Measurements from ENCODE around the gene BLTP1. TPM values are rescaled to one million over a fixed set of nuclear protein-coding genes. Genes with fewer than 3 reads are reported as not detected.

Gene BLTP1
- total and polyA plus RNA-seq, 9 of the 15 experiments (the other 6 are each of a cell fraction or from before 2014, with no cell fraction given), result 2.8 to 26.0 (median 13.1) TPM

GRCh38 chr4:122122083-122122482, 30.0 kb upstream of the BLTP1 start (continued):
- TF ChIP-seq ZBTB7A (IDR thresholded peaks at IDR 0.05; ENCODE audit: borderline replicate concordance, control insufficient read depth, low read depth, low read length) (no peak), ARID1B (IDR thresholded peaks at IDR 0.05) (peak; percentile 69), YBX1 (IDR thresholded peaks at IDR 0.05) (no peak), KLF10 (CRISPR knock-in tag; IDR thresholded peaks at IDR 0.05) (no peak), SIN3B (IDR thresholded peaks at IDR 0.05; ENCODE audit: low read depth) (no peak), NR1H2 (CRISPR knock-in tag; IDR thresholded peaks at IDR 0.05) (no peak), CCNT2 (IDR thresholded peaks at IDR 0.05; ENCODE audit: borderline replicate concordance, extremely low read depth, insufficient read length, low read depth, low read length) (peak; percentile 16), ZNF551 (CRISPR knock-in tag; IDR thresholded peaks at IDR 0.05) (no peak), TEAD4 (IDR thresholded peaks at IDR 0.05; ENCODE audit: low read length) (peak; percentile 70), TEAD4 (CRISPR knock-in tag; IDR thresholded peaks at IDR 0.05; ENCODE audit: borderline replicate concordance) (no peak), MAFF (IDR thresholded peaks at IDR 0.05; ENCODE audit: low read length) (no peak), CBFA2T2 (conservative IDR thresholded peaks at IDR 0.05) (0 out of 2 replicates have a peak, but pooled peaks have one; percentile 36), FOSL1 (tag; conservative IDR thresholded peaks at IDR 0.05) (peak; percentile 19; the same call in 1 of the 2 replicates), CBFA2T3 (IDR thresholded peaks at IDR 0.05) (peak; percentile 68; the same call in 1 of the 2 replicates)

DNA sequence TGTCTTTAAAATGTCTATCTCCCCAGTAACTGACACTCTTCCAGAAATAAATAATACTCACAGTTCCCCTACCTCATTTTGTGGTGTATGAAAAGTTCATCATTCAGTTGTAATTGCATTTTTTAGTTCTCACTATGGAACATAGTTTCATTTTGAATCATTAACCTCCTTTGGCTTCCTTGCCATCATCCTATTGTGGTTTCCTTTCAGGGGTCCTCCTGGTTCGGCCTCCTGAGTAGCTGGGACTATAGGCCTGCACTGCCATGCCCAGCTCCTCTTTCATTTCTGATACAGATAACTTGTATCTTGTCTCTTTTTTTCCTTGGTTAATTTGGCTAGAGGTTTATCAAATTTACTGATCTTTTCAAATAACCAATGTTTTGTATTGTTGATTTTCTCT, 23.1 kb upstream of the BLTP1 start:
- Histone ChIP-seq H3K4me1 (replicated peaks in 1 of 2; ENCODE audit: control insufficient read depth in 2 of 2, insufficient read depth in 2 of 2, low read length in 2 of 2) (no peaks in the 10 kb centered on the region), H3K4me3 (no peak overlapping the region), H4K20me1 (replicated peaks; ENCODE audit: control insufficient read depth, insufficient read depth, low read length) (no peaks in the 10 kb centered on the region), H3K4me2 (ENCODE audit: insufficient read depth, low read length) (no peak overlapping the region), H3K79me2 (ENCODE audit: control insufficient read depth, insufficient read depth, low read length) (no peaks in the 10 kb centered on the region), H3K27ac (ENCODE audit: extremely low read depth, low read depth, low read length) (no peak overlapping the region), H3K27me3 (ENCODE audit: control insufficient read depth in 2 of 2, insufficient read depth in 2 of 2, low read length in 2 of 2) (0 out of 5 replicates have a peak, but pooled peaks cover 0 to 4% of the 10 kb centered on the region in 2 experiments), H3K9me3 (replicated peaks; ENCODE audit: control insufficient read depth, insufficient read depth, low read depth, low read length) (no peaks in the 10 kb centered on the region), H3K9ac (ENCODE audit: insufficient read depth in 1 of 2, low read depth in 2 of 2, low read length in 2 of 2) (no peak overlapping the region), H3K9me1 (ENCODE audit: control insufficient read depth, insufficient read depth, low read length) (no peaks in the 10 kb centered on the region), H3K36me3 (ENCODE audit: control insufficient read depth, insufficient read depth, low read length) (no peaks in the 10 kb centered on the region), H2AFZ (ENCODE audit: low read depth, low read length) (no peak overlapping the region)
- no peak for DNase-seq (ENCODE audit: extremely low read depth in 1 of 4, low spot score in 3 of 4)
- ChIA-PET CTCF (ENCODE audit: low intra/inter-chr PET ratio) (no interaction called here), POLR2A (no interaction called here)
- FAIRE-seq, result no peak
- no TSS peak for BruUV-seq (replicated peaks)
- intact Hi-C loops (cut with micrococcal nuclease), result no loop called here
- in situ Hi-C loops (cut with MboI), result no loop called here
- 11% methylated on average over 1 of the region's 1 CpG for WGBS (ENCODE audit: insufficient coverage, low coverage, missing lambda C conversion rate)
- ATAC-seq, result no peak
- TF ChIP-seq CBFA2T3 (IDR thresholded peaks at IDR 0.05) (no peak), CBFB (CRISPR knock-in tag; IDR thresholded peaks at IDR 0.05) (no peak), ZNF57 (CRISPR knock-in tag; IDR thresholded peaks at IDR 0.05) (no peak), ZNF511 (CRISPR knock-in tag; IDR thresholded peaks at IDR 0.05) (no peak), ZNF436 (CRISPR knock-in tag; IDR thresholded peaks at IDR 0.05) (no peak)
- TF ChIP-seq, protein P1, sequence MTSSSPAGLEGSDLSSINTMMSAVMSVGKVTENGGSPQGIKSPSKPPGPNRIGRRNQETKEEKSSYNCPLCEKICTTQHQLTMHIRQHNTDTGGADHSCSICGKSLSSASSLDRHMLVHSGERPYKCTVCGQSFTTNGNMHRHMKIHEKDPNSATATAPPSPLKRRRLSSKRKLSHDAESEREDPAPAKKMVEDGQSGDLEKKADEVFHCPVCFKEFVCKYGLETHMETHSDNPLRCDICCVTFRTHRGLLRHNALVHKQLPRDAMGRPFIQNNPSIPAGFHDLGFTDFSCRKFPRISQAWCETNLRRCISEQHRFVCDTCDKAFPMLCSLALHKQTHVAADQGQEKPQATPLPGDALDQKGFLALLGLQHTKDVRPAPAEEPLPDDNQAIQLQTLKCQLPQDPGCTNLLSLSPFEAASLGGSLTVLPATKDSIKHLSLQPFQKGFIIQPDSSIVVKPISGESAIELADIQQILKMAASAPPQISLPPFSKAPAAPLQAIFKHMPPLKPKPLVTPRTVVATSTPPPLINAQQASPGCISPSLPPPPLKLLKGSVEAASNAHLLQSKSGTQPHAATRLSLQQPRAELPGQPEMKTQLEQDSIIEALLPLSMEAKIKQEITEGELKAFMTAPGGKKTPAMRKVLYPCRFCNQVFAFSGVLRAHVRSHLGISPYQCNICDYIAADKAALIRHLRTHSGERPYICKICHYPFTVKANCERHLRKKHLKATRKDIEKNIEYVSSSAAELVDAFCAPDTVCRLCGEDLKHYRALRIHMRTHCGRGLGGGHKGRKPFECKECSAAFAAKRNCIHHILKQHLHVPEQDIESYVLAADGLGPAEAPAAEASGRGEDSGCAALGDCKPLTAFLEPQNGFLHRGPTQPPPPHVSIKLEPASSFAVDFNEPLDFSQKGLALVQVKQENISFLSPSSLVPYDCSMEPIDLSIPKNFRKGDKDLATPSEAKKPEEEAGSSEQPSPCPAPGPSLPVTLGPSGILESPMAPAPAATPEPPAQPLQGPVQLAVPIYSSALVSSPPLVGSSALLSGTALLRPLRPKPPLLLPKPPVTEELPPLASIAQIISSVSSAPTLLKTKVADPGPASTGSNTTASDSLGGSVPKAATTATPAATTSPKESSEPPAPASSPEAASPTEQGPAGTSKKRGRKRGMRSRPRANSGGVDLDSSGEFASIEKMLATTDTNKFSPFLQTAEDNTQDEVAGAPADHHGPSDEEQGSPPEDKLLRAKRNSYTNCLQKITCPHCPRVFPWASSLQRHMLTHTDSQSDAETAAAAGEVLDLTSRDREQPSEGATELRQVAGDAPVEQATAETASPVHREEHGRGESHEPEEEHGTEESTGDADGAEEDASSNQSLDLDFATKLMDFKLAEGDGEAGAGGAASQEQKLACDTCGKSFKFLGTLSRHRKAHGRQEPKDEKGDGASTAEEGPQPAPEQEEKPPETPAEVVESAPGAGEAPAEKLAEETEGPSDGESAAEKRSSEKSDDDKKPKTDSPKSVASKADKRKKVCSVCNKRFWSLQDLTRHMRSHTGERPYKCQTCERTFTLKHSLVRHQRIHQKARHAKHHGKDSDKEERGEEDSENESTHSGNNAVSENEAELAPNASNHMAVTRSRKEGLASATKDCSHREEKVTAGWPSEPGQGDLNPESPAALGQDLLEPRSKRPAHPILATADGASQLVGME (CRISPR knock-in tag; IDR thresholded peaks at IDR 0.05), result no peak

All from K562 (cell line).